AG04449 (cell line): ENCODE data around the gene GPRC6A.
"Not testable (repeated sequence)": the region's sequence is repeated elsewhere in the genome, so short reads cannot be mapped to it uniquely, and the experiment has no call there.

Experiments
- CTCF ChIA-PET: fragments of 350-600 bp; formaldehyde crosslinking; extraction: SDS; loops from one replicate; lab custom pipeline; 2021; ENCODE audit warnings: antibody characterized with exemption; lab: Yijun Ruan, JAX
- POLR2A ChIA-PET: fragments of 400-600, 350-600 bp; formaldehyde crosslinking; extraction: SDS; loops from one replicate; lab custom pipeline; 2020; ENCODE audit warnings: antibody characterized with exemption, inconsistent platforms; lab: Yijun Ruan, JAX
- DNase-seq: peaks from one replicate; pipeline ENCODE4 v3.0.0-alpha.2; 2010; ENCODE audit warnings: low read depth, low spot score
- H3K4me3 ChIP-seq: 2 replicates; pipeline ENCODE4 v1.5.1; 2011; ENCODE audit warnings: low read depth, mild to moderate bottlenecking, control low read depth, low read length
- TF ChIP-seq, protein P1 (sequence below): IDR thresholded peaks from one replicate; pipeline ENCODE4 v1.5.1; 2011; ENCODE audit warnings: mild to moderate bottlenecking, moderate library complexity, low read length, control low read depth, inconsistent platforms; ENCODE audit not compliant: insufficient read depth; ENCODE audit errors: missing control alignments

GPRC6A gene

DNA sequence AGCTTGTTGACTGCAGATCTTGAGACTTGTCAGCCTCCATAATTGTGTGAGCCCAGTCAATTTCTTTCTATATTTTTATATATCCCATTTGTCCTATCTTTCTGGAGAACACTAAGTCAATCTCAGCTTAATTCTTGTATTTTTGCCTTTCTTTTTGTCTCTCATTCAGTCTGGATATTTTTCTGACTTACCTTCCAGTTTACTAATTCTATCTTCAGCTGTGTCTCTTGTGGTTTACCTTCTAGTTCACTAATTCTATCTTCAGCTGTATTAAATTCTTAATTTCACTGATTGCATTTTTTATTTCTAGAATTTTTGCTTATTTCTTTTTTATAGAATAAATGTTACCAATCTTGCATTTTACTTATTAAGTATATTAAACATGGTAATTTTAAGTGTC is 30.4 kb upstream of the GPRC6A start:
- H3K4me3 ChIP-seq = no peak overlapping the region
- ChIA-PET POLR2A (no interaction called here), CTCF (interaction anchor here (1.2 kb wide), 1 partner anchor 13 kb away, joined by 4 read pairs; no protein-coding TSS in a partner anchor)

DNA sequence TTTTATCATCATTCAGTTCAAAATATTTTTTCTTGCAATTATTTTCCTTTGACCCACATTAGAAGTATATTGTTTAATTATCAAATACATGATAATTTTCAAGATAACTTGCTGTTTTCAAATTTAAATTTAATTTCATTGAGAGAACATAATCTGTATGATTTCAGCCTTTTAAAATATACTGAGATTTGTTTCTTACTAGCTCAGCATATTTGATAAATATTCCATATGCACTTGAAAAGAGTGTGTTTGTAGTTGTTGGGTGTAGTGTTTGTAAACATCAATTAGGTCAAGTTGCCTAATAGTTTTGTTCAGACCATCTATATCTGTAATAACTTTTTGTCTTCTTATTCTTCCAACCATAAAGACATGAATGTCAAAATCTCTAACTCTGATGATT is 29.2 kb upstream of the GPRC6A start:
- no peak overlapping the region for H3K4me3 ChIP-seq
- TF ChIP-seq, protein P1, sequence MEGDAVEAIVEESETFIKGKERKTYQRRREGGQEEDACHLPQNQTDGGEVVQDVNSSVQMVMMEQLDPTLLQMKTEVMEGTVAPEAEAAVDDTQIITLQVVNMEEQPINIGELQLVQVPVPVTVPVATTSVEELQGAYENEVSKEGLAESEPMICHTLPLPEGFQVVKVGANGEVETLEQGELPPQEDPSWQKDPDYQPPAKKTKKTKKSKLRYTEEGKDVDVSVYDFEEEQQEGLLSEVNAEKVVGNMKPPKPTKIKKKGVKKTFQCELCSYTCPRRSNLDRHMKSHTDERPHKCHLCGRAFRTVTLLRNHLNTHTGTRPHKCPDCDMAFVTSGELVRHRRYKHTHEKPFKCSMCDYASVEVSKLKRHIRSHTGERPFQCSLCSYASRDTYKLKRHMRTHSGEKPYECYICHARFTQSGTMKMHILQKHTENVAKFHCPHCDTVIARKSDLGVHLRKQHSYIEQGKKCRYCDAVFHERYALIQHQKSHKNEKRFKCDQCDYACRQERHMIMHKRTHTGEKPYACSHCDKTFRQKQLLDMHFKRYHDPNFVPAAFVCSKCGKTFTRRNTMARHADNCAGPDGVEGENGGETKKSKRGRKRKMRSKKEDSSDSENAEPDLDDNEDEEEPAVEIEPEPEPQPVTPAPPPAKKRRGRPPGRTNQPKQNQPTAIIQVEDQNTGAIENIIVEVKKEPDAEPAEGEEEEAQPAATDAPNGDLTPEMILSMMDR = no peak
- ChIA-PET CTCF (no interaction called here), POLR2A (no interaction called here)
- no peak for DNase-seq

More for the DNA sequence above, 30.4 kb upstream of the GPRC6A start:
- TF ChIP-seq, protein P1 = no peak
- DNase-seq = no peak

DNA sequence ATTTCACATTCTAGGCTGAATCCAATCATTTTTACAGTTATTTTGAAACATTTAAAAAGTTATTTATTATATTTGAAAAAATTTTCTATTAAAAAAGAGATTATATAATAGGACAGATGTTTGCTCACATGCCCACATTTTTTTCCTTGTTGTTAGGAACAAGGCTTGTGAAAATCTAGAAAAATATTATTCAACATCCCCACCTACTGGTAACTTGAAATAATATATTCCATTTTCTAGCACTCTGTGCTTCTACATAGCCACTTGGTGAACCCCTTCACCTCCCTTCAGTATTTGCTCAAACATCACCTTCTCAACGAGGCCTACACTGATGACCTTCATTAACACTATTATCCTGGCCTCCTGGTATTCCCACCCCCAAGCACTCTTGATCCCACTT is 18.3 kb upstream of the GPRC6A start:
- no peak for DNase-seq
- TF ChIP-seq, protein P1 = no peak
- POLR2A ChIA-PET = no interaction called here
- no peak overlapping the region for H3K4me3 ChIP-seq
- CTCF ChIA-PET = interaction anchor here (0.6 to 4.4 kb wide), 6 partner anchors 68 to 735 kb away, joined by 3 to 24 read pairs (median 4); no protein-coding TSS in a partner anchor

DNA sequence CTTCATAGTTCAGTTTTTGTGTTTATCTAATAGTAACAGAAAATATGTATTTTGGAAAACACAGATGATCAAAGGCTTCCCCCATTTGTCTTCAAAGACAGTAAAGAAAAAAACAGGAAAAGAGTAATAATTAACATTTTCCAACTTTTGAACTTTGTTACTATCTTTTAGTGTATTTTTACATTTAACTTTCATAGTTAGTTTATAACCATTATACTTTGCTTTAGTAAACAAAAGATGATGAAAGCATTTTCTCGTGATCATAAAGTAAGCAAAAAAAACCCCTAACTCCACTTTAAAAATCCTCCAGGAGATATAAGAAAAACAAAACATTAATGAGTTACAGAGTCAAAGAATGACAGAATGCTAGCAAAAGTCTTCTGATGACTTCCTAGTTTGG is 13.6 kb upstream of the GPRC6A start:
- TF ChIP-seq, protein P1 = no peak
- no peak overlapping the region for H3K4me3 ChIP-seq
- CTCF ChIA-PET = no interaction called here
- no peak for DNase-seq
- POLR2A ChIA-PET = no interaction called here

DNA sequence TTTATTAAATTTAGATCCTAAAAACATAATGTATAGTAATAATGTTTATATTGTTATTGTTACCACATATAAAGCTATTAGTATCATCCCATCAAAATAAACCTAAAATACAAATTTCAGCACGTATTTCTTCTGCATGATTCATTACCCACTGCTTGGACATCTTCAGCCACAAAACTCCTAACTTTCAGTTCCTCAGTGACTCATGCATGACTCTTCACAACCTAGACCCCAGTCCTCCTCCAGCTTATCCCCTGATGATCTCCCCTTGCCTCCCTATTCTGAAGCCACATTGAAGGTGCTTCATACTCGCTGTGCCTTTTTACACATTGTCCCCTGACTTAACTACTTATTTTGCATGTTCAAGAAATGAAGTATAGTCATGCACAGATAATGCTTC is 11.2 kb upstream of the GPRC6A start:
- TF ChIP-seq, protein P1 = no peak
- ChIA-PET CTCF (no interaction called here), POLR2A (no interaction called here)
- no peak overlapping the region for H3K4me3 ChIP-seq
- no peak for DNase-seq

DNA sequence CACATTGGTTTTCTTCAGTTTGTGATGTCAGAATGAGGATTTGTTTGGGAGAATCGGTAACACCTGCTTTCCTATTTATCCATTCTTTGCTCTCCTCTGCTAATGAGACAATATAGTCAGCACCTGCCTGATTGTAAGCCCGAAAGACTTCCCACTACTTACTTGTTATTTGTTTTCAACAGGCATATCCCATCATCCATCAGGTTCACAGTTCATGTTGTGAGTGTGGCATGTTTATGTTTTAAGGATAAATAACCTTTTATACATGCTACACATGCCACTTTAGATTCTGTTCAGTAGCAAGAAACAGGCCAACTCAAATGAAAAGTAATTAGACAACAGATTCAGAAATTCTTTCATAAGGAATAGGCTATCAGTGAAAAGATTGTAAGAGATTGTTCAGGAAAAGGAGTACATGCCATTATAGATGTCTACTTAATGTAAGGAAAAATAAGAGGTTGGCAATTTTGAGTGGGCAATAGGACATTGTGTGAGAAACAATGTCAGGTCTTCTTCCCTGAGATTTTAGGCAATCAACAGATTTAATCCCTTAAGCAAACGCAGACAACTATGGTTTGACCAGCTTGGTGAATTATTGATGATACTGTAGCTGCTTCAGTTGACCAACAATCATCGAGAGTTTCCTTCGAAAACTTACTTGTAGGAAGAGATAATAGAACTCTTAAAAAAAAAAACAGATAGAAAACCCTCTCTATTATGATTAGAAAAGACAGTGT is 7.9 kb upstream of the GPRC6A start:
- TF ChIP-seq, protein P1 = no peak
- DNase-seq = no peak
- CTCF ChIA-PET = interaction anchor here (1.8 kb wide), 1 partner anchor 10 kb away, joined by 6 read pairs; no protein-coding TSS in a partner anchor
- H3K4me3 ChIP-seq = no peak overlapping the region
- POLR2A ChIA-PET = no interaction called here

DNA sequence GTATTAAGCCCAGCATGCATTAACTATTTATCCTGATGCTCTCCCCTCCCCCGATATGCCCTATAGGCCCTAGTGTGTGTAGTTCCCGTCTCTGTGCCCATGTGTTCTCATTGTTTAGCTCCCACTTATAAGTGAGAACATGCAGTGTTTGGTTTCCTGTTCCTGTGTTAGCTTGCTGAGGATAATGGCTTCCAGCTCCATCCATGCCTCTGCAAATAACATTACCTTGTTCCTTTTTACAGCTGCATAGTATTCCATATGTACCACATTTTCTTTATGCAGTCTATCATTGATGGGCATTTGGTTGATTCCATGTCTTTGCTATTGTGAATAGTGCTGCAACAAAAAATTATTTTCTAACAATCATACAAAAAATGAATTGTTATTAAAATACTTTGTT is 5.6 kb upstream of the GPRC6A start:
- DNase-seq, H3K4me3 ChIP-seq, POLR2A ChIA-PET, CTCF ChIA-PET: not testable (repeated sequence)
